HG03175 (cell line): ENCODE results near the gene ATG4C.
"Not testable (repeated sequence)": the region's sequence is repeated elsewhere in the genome, so short reads cannot be mapped to it uniquely, and the experiment has no call there.

Experiments
- ATAC-seq: cut with Tn5 transposase; IDR thresholded peaks from one replicate; pipeline ENCODE4 v1.9.1; 2021; ENCODE audit warnings: mild to moderate bottlenecking, moderate library complexity; ENCODE audit not compliant: unreplicated experiment

ATG4C gene

GRCh38 chr1:62783736-62784508 is at the start of gene ATG4C:
Gene ATG4C (plus strand): TSS chr1:62784132. CDS start chr1:62803787, 19,655 bp downstream.
- ATAC-seq: peak; percentile 97

GRCh38 chr1:62735491-62736171 is 48.3 kb upstream of the ATG4C start:
- ATAC-seq: no peak

GRCh38 chr1:62740701-62741100 is 43.2 kb upstream of the ATG4C start:
- not testable (repeated sequence) for ATAC-seq

GRCh38 chr1:62744611-62745577 is 39.0 kb upstream of the ATG4C start:
- no peak for ATAC-seq

GRCh38 chr1:62746086-62746808 is 37.7 kb upstream of the ATG4C start:
- ATAC-seq: no peak

GRCh38 chr1:62746809-62747138 is 37.2 kb upstream of the ATG4C start:
- ATAC-seq: no peak

- no peak for ATAC-seq
Observed at GRCh38 chr1:62753031-62753965, 30.6 kb upstream of the ATG4C start.

- not testable (repeated sequence) for ATAC-seq
Observed at GRCh38 chr1:62754938-62755337, 29.0 kb upstream of the ATG4C start.

- ATAC-seq: not testable (repeated sequence)
Observed at GRCh38 chr1:62756255-62756884, 27.6 kb upstream of the ATG4C start.

- ATAC-seq: not testable (repeated sequence)
Observed at GRCh38 chr1:62759232-62759875, 24.6 kb upstream of the ATG4C start.

GRCh38 chr1:62760021-62760782 is 23.7 kb upstream of the ATG4C start:
- not testable (repeated sequence) for ATAC-seq

GRCh38 chr1:62761223-62761870 is 22.6 kb upstream of the ATG4C start:
- ATAC-seq: not testable (repeated sequence)

GRCh38 chr1:62762027-62762426 is 21.9 kb upstream of the ATG4C start:
- not testable (repeated sequence) for ATAC-seq

GRCh38 chr1:62765981-62766380 is 18.0 kb upstream of the ATG4C start:
- no peak for ATAC-seq

- not testable (repeated sequence) for ATAC-seq
Observed at GRCh38 chr1:62768551-62768950, 15.4 kb upstream of the ATG4C start.

GRCh38 chr1:62772607-62773295 is 11.2 kb upstream of the ATG4C start:
- ATAC-seq: no peak

GRCh38 chr1:62774006-62774405 is 9.9 kb upstream of the ATG4C start:
- no peak for ATAC-seq
